ENCODE data around the gene ME3.

DNA sequence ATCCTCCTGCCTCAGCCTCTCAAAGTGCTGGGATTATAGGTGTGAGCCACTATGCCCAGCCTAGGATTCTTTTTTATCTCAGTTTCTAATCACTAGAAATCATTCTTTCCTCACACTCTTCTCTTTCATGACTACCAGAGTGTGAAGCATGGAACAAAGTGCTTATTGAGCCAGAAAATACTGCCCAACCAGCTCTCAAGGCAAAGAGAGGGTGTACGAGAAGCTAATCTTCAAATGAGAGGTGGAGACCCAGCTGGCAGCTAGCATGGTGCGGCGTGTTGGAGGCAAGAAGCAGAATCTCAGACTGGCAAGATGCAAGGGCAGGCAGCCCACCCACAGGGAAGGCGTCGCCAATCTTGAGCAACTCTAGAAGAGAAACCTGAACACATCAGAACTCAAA, 41.1 kb upstream of the ME3 start:
- TF ChIP-seq, protein P1, sequence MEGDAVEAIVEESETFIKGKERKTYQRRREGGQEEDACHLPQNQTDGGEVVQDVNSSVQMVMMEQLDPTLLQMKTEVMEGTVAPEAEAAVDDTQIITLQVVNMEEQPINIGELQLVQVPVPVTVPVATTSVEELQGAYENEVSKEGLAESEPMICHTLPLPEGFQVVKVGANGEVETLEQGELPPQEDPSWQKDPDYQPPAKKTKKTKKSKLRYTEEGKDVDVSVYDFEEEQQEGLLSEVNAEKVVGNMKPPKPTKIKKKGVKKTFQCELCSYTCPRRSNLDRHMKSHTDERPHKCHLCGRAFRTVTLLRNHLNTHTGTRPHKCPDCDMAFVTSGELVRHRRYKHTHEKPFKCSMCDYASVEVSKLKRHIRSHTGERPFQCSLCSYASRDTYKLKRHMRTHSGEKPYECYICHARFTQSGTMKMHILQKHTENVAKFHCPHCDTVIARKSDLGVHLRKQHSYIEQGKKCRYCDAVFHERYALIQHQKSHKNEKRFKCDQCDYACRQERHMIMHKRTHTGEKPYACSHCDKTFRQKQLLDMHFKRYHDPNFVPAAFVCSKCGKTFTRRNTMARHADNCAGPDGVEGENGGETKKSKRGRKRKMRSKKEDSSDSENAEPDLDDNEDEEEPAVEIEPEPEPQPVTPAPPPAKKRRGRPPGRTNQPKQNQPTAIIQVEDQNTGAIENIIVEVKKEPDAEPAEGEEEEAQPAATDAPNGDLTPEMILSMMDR (IDR thresholded peaks at IDR 0.05; ENCODE audit: low read length): no peak
- no peak for TF ChIP-seq EZH2 (optimal IDR thresholded peaks at IDR 0.05; ENCODE audit: low read depth, low read length)

All from MM.1S (cell line).